Measurements from ENCODE around the gene ADIG.

Gene ADIG

DNA sequence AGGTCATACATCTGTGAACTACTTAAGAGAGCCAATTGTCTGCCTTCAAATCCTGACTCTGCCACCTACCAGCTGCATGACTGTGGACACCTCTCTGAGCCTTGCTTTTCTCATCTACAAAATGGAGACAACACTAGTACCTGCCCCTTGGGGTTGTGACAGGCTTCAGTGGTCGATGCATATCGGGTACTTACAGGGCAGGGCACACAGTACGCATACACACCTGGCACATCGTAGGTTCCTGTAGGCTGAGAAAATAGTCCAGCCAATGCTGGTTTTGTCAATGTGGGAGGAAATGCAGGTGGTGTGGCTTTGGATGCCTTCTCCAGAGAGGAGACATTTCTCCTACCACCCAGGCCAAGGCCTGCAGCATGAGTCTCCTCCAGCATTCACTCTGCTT, 2.3 kb downstream of the ADIG start:
- TF ChIP-seq, protein P1, sequence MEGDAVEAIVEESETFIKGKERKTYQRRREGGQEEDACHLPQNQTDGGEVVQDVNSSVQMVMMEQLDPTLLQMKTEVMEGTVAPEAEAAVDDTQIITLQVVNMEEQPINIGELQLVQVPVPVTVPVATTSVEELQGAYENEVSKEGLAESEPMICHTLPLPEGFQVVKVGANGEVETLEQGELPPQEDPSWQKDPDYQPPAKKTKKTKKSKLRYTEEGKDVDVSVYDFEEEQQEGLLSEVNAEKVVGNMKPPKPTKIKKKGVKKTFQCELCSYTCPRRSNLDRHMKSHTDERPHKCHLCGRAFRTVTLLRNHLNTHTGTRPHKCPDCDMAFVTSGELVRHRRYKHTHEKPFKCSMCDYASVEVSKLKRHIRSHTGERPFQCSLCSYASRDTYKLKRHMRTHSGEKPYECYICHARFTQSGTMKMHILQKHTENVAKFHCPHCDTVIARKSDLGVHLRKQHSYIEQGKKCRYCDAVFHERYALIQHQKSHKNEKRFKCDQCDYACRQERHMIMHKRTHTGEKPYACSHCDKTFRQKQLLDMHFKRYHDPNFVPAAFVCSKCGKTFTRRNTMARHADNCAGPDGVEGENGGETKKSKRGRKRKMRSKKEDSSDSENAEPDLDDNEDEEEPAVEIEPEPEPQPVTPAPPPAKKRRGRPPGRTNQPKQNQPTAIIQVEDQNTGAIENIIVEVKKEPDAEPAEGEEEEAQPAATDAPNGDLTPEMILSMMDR (IDR thresholded peaks at IDR 0.05; ENCODE audit: low read depth, low read length, missing control alignments): no peak
- no peak overlapping the region for H3K4me3 ChIP-seq (ENCODE audit: low read depth, low read length)
- DNase-seq (ENCODE audit: low read depth): no peak
- in situ Hi-C loops (cut with HindIII; ENCODE audit: low sequenced_read_pairs): no loop called here

DNA sequence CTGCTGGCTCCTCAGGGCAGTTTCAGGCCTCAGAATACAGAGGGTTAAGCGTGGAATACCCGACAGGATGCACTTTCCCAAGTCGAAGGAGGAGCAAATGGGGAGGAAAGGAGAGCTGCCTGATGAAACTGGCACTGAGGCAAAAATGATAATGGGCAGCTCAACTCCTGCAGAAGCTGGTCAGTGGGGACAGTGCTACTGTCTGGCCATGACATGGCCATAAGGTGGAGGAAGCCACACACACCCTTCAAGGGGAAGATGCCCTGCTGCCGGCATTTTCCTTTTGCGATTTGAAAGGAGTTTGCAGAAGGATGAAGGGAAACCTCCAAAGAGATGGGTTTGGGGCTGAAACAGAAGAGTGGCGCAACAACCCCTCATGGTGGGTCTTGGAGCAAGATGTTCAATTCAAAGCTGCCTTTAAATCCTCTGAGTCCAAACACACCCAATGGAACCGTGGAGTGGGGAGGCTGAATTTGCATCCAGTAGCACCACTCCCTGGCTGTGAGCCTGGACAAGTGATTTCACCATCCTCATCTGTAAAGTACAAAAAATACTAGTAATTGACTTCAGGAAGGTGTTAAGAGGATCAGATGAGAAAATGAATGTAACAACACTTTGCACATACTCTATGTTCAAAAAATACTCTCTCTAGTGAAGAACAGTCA, 3.2 kb downstream of the ADIG start:
- TF ChIP-seq, protein P1 (IDR thresholded peaks at IDR 0.05; ENCODE audit: low read depth, low read length, missing control alignments): no peak
- in situ Hi-C loops (cut with HindIII; ENCODE audit: low sequenced_read_pairs): no loop called here
- H3K4me3 ChIP-seq (ENCODE audit: low read depth, low read length): no peak overlapping the region
- no peak for DNase-seq (ENCODE audit: low read depth)

DNA sequence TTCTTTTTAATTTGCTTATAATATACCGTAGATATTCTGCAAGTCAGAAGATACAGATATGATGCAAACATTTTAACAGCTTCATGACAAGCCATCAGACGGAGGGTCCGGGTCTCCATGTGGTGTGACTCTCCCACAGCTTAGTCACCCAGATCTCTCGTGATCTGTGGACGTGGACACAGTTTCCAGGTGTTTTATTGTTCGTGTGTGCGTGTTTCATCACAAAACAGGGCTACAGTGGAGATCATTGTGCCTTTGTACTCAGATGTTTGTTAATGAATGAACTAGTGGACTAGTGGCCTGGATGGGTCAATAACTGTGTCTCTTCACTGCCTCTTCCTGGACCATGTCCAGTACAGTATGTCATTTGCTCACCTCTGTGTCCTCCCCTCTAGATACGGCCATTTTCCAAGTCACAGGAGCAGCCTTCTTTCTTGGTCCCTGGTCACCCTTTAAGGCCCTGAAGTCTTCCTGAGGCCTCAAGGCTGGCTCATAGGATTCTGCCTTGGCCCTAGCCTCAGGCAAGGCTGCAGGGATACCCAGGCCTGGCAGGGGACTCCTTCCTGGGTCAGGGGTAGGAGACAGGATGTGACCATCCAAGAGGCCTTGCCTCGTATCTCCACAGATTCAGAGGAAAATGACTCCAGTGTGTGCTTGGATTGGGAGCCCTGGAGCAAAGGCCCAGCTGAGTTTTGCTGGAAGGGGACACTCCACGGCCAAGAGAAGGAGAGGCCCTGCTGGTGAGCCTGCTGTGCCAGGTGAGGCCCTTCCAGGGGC, 4.6 kb downstream of the ADIG start:
- no peak for DNase-seq (ENCODE audit: low read depth)
- in situ Hi-C loops (cut with HindIII; ENCODE audit: low sequenced_read_pairs): no loop called here
- no peak overlapping the region for H3K4me3 ChIP-seq (ENCODE audit: low read depth, low read length)
- TF ChIP-seq, protein P1 (IDR thresholded peaks at IDR 0.05; ENCODE audit: low read depth, low read length, missing control alignments): no peak

DNA sequence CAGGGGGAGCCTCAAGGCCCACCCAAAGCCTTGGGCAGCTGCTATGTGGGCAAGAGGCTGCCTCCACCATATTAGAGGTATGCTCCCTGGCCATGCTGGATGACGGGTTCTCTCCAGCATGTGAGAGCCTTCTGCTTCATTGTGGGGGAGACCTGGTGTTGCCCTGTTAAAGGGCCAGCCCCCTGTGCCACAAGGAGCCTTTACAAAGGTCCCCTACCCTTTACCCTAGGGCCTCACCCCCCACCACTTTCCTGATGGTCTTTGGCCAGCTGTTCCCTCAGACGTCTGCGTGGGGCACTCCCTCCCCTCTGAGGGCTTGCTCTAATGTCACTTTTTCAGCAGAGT, 5.2 kb downstream of the ADIG start:
- no peak overlapping the region for H3K4me3 ChIP-seq (ENCODE audit: low read depth, low read length)
- in situ Hi-C loops (cut with HindIII; ENCODE audit: low sequenced_read_pairs): no loop called here
- TF ChIP-seq, protein P1 (IDR thresholded peaks at IDR 0.05; ENCODE audit: low read depth, low read length, missing control alignments): no peak
- no peak for DNase-seq (ENCODE audit: low read depth)

DNA sequence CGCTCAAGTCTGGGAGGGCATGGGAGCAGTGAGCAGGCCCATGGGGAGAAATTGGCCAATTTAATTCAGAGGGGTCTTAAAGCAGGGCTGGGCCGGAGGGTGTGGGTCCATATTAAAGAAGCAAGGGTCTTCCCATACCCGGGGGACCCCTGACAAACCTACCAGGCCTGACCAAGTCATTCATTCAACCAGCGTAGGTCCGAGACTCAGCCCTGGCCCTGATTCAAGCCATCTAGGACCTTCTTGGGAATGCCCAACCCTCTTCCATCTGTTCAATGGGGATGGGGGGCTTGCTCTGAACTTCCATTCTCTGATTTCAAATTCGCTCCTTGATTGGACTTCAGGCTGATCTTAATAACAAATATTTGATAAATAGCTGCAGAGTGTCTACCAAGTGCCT, 7.3 kb downstream of the ADIG start:
- no peak overlapping the region for H3K4me3 ChIP-seq (ENCODE audit: low read depth, low read length)
- in situ Hi-C loops (cut with HindIII; ENCODE audit: low sequenced_read_pairs): no loop called here
- TF ChIP-seq, protein P1 (IDR thresholded peaks at IDR 0.05; ENCODE audit: low read depth, low read length, missing control alignments): no peak
- DNase-seq (ENCODE audit: low read depth): no peak

DNA sequence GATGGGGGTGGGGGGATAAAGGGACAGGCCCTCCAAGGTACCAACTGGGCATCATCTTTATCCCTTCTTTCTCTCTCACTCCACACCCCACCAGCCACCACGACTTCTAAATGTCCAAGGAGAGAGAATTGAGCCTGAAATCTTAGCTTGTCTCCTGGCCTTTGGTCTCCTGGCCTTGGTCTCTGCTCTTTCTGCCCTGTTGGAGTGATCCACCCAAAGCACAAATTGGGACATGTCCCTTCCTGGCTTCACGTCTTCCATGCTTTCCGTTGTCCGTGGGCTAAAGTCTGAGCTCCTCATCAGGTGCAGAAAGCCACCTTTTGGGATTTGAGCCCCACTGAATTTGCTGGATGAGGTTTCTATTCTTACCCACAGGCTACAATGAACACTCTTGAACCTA, 8.4 kb downstream of the ADIG start:
- no peak for DNase-seq (ENCODE audit: low read depth)
- no peak overlapping the region for H3K4me3 ChIP-seq (ENCODE audit: low read depth, low read length)
- TF ChIP-seq, protein P1 (IDR thresholded peaks at IDR 0.05; ENCODE audit: low read depth, low read length, missing control alignments): no peak
- in situ Hi-C loops (cut with HindIII; ENCODE audit: low sequenced_read_pairs): no loop called here
